Ecto neural progenitor cell (in vitro differentiated cells): ENCODE data around the gene RRAS2.
"Not testable (repeated sequence)": the region's sequence is repeated elsewhere in the genome, so short reads cannot be mapped to it uniquely, and the experiment has no call there.

ENCODE experiments used
- DNase-seq: peaks from one replicate; pipeline ENCODE4 v3.0.0-alpha.2; 2018; ENCODE audit warnings: low spot score

Gene RRAS2

GRCh38 chr11:14371249-14371648 is 12.3 kb upstream of the RRAS2 start:
- DNase-seq: no peak

- no peak for DNase-seq
Observed at GRCh38 chr11:14370496-14370895, 11.5 kb upstream of the RRAS2 start.

- no peak for DNase-seq
Observed at GRCh38 chr11:14369598-14369997, 10.6 kb upstream of the RRAS2 start.

- DNase-seq: no peak
Observed at GRCh38 chr11:14366936-14367335, 8.0 kb upstream of the RRAS2 start.

- DNase-seq: no peak
Observed at GRCh38 chr11:14364322-14364721, 5.3 kb upstream of the RRAS2 start.

GRCh38 chr11:14362611-14363010 is 3.6 kb upstream of the RRAS2 start:
- DNase-seq: no peak

- DNase-seq: no peak
Observed at GRCh38 chr11:14361951-14362350, 3.0 kb upstream of the RRAS2 start.

GRCh38 chr11:14360976-14361375 is 2.0 kb upstream of the RRAS2 start:
- DNase-seq: no peak

GRCh38 chr11:14359501-14360031 is 583 bp upstream of the RRAS2 start:
- no peak for DNase-seq

- DNase-seq: peak; percentile 84
Observed at GRCh38 chr11:14357881-14358728, 878 bp downstream of the RRAS2 start.

- no peak for DNase-seq
Observed at GRCh38 chr11:14356342-14356741, 2.6 kb downstream of the RRAS2 start.

- DNase-seq: not testable (repeated sequence)
Observed at GRCh38 chr11:14354604-14355003, 4.4 kb downstream of the RRAS2 start.

- no peak for DNase-seq
Observed at GRCh38 chr11:14350716-14351238, 8.2 kb downstream of the RRAS2 start.

- peak; percentile 53 for DNase-seq
Observed at GRCh38 chr11:14350215-14350614, 8.8 kb downstream of the RRAS2 start.

GRCh38 chr11:14347991-14348390 is 11.0 kb downstream of the RRAS2 start:
- no peak for DNase-seq

GRCh38 chr11:14347494-14347893 is 11.5 kb downstream of the RRAS2 start:
- no peak for DNase-seq

- DNase-seq: no peak
Observed at GRCh38 chr11:14346303-14346955, 12.6 kb downstream of the RRAS2 start.

GRCh38 chr11:14345668-14346067 is 13.3 kb downstream of the RRAS2 start:
- DNase-seq: no peak

GRCh38 chr11:14345016-14345415 is 14.0 kb downstream of the RRAS2 start:
- not testable (repeated sequence) for DNase-seq

GRCh38 chr11:14342906-14343305 is 16.1 kb downstream of the RRAS2 start:
- DNase-seq: no peak

- no peak for DNase-seq
Observed at GRCh38 chr11:14341968-14342367, 17.0 kb downstream of the RRAS2 start.

GRCh38 chr11:14340721-14341120 is 18.3 kb downstream of the RRAS2 start:
- DNase-seq: no peak

GRCh38 chr11:14339356-14339755 is 19.6 kb downstream of the RRAS2 start:
- DNase-seq: no peak
